ENCODE results near the gene OCRL. TPM values are rescaled to one million over a fixed set of nuclear protein-coding genes. Genes with fewer than 3 reads are reported as not detected.

OCRL gene
- total and polyA plus RNA-seq, 9 donors, result 14.8 to 54.8 (median 32.5) TPM

- TF ChIP-seq POLR2A (IDR thresholded peaks at IDR 0.05) (no peak), EP300 (IDR thresholded peaks at IDR 0.05) (no peak), CTCF (IDR thresholded peaks at IDR 0.05) (no peak)
- Histone ChIP-seq H3K4me1 (ENCODE audit: insufficient read depth) (no peaks in the 10 kb centered on the region), H3K36me3 (no peaks in the 10 kb centered on the region), H3K27ac (no peak overlapping the region), H3K9me3 (no peaks in the 10 kb centered on the region), H3K4me3 (no peak overlapping the region), H3K27me3 (no peaks in the 10 kb centered on the region)
- WGBS, 3 donors, result 64 to 77% (median 70%) methylated on average over 8 of the region's 8 CpGs
- no peak for DNase-seq
- intact Hi-C loops (cut with DNase I), result loop anchor here (5.0 to 10.0 kb wide), 2 partner anchors 86 to 88 kb away; no protein-coding TSS in a partner anchor
These were observed 98.9 kb downstream of the OCRL start for GRCh38 chrX:129638917-129639316.

DNA sequence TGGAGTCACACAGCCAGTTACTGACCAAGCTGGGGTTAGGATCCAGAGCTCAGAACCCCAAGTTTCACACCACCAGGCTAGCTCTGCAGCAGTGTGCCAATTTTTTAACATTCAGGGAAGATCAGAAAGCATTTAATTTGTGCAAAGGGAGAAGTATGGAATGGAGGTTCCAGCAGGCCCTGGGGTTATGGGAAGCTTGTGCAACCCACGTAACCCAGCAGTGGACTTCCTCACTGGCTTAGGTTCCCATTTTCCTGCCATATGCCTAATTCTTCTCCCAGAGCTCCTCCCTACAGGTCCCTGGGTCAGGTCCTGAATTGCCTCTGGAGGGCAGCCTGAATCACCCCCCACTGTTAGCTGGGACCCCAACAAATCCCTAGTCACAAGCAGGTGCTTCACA, 100.7 kb downstream of the OCRL start:
- no peaks in the 10 kb centered on the region for H3K4me1 ChIP-seq (ENCODE audit: insufficient read depth)
- intact Hi-C loops (cut with DNase I), result no loop called here
- DNase-seq, result no peak
- TF ChIP-seq EP300 (IDR thresholded peaks at IDR 0.05) (no peak), CTCF (IDR thresholded peaks at IDR 0.05) (no peak), POLR2A (IDR thresholded peaks at IDR 0.05) (no peak)
- 60 to 87% (median 72%) methylated on average over 1 of the region's 1 CpG for WGBS, 3 donors
- no peak overlapping the region for H3K4me3 ChIP-seq
- no peaks in the 10 kb centered on the region for H3K9me3 ChIP-seq
- no peaks in the 10 kb centered on the region for H3K27me3 ChIP-seq
- H3K36me3 ChIP-seq, result no peaks in the 10 kb centered on the region
- H3K27ac ChIP-seq, result no peak overlapping the region

- H3K27me3 ChIP-seq, result no peaks in the 10 kb centered on the region
- WGBS, 3 donors, result 57 to 65% (median 63%) methylated on average over 3 of the region's 3 CpGs
- H3K4me3 ChIP-seq, result no peak overlapping the region
- intact Hi-C loops (cut with DNase I), result no loop called here
- H3K4me1 ChIP-seq (ENCODE audit: insufficient read depth), result no peaks in the 10 kb centered on the region
- no peak for DNase-seq
- no peak for TF ChIP-seq POLR2A (IDR thresholded peaks at IDR 0.05)
- no peak for TF ChIP-seq EP300 (IDR thresholded peaks at IDR 0.05)
- TF ChIP-seq CTCF (IDR thresholded peaks at IDR 0.05), result no peak
- no peaks in the 10 kb centered on the region for H3K36me3 ChIP-seq
- no peaks in the 10 kb centered on the region for H3K9me3 ChIP-seq
- H3K27ac ChIP-seq, result no peak overlapping the region
These were observed 101.4 kb downstream of the OCRL start for GRCh38 chrX:129641469-129641868.

GRCh38 chrX:129641941-129642340, 101.9 kb downstream of the OCRL start:
- no peak overlapping the region for H3K27ac ChIP-seq
- no peak for TF ChIP-seq POLR2A (IDR thresholded peaks at IDR 0.05)
- TF ChIP-seq EP300 (IDR thresholded peaks at IDR 0.05), result no peak
- TF ChIP-seq CTCF (IDR thresholded peaks at IDR 0.05), result no peak

More at GRCh38 chrX:129641941-129642340, 101.9 kb downstream of the OCRL start:
- Histone ChIP-seq H3K27me3 (no peaks in the 10 kb centered on the region), H3K36me3 (no peaks in the 10 kb centered on the region), H3K4me3 (no peak overlapping the region), H3K4me1 (ENCODE audit: insufficient read depth) (no peaks in the 10 kb centered on the region), H3K9me3 (no peaks in the 10 kb centered on the region)
- 61 to 74% (median 73%) methylated on average over 3 of the region's 3 CpGs for WGBS, 3 donors
- DNase-seq, result no peak
- intact Hi-C loops (cut with DNase I), result no loop called here

Small RNA genes within 50 kb of the gene (small RNA-seq; reads per million reads assigned to genes)
- gene RF01169, result not detected

Other genes starting within 250 kb of the OCRL start
- 100 to 1,000 TPM in 2 of 7 donors, 10 to 100 TPM in 5; 51.6 to 124 (median 69.9) TPM for gene SMARCA1, start 16.8 kb upstream of the OCRL start, total RNA-seq
- gene SMARCA1, start 16.8 kb upstream of the OCRL start, polyA plus RNA-seq, result 10 to 100 TPM; 47.5 to 67.1 TPM
- gene APLN, start 114.7 kb downstream of the OCRL start, total RNA-seq, result 10 to 100 TPM in 2 of 7 donors, 1 to 10 TPM in 4, under 1 TPM in 1; 0.72 to 14.5 (median 3.4) TPM
- 1 to 10 TPM; 1.3 to 3.6 TPM for gene APLN, start 114.7 kb downstream of the OCRL start, polyA plus RNA-seq
- 1 to 10 TPM in 5 of 7 donors, under 1 TPM in 2; 0.28 to 6.4 (median 1.4) TPM for gene XPNPEP2, start 198.7 kb downstream of the OCRL start, total RNA-seq
- gene XPNPEP2, start 198.7 kb downstream of the OCRL start, polyA plus RNA-seq, result 1 to 10 TPM in 1 of 2 donors, under 1 TPM in 1; 0.58 to 4.0 TPM
- 1 to 10 TPM; 1.9 to 7.2 (median 3.3) TPM for gene SASH3, start 239.7 kb downstream of the OCRL start, total RNA-seq
- gene SASH3, start 239.7 kb downstream of the OCRL start, polyA plus RNA-seq, result 1 to 10 TPM; 1.8 to 8.2 TPM